Measurements from ENCODE around the gene DCD.

DNA sequence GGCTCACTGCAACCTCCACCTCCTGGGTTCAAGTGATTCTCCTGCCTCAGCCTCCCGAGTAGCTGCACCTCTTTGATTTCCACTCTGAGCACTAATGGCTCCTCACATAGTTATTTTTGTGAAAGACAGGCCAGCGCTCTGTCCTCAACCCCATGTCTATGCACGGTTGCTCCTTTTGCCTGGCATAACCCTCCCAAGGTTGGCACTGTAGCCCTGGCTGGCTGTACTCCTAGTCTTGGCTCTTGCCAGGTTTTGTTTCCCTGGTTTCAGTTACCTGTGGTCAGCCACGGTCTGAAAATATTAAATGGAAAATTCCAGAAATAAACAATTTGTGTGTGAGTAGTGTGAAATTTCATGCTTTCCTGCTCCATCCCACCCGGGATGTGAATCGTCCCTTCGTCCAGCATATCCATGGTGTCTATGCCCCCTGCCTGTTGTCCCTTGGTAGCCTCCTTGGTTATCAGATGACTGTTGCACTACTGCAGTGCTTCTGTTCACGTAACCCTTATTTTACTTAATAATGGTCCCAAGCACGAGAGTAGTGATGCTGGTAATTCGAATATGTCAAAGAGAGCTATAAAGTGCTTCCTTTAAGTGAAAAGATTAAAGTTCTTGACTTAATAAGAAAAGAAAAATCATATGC, 12.3 kb upstream of the DCD start:
- TF ChIP-seq POLR2A (IDR thresholded peaks at IDR 0.05; ENCODE audit: low read depth, low read length) = no peak
- TF ChIP-seq MYC (IDR thresholded peaks at IDR 0.05; ENCODE audit: low read depth, low read length) = no peak
- TF ChIP-seq, protein P1, sequence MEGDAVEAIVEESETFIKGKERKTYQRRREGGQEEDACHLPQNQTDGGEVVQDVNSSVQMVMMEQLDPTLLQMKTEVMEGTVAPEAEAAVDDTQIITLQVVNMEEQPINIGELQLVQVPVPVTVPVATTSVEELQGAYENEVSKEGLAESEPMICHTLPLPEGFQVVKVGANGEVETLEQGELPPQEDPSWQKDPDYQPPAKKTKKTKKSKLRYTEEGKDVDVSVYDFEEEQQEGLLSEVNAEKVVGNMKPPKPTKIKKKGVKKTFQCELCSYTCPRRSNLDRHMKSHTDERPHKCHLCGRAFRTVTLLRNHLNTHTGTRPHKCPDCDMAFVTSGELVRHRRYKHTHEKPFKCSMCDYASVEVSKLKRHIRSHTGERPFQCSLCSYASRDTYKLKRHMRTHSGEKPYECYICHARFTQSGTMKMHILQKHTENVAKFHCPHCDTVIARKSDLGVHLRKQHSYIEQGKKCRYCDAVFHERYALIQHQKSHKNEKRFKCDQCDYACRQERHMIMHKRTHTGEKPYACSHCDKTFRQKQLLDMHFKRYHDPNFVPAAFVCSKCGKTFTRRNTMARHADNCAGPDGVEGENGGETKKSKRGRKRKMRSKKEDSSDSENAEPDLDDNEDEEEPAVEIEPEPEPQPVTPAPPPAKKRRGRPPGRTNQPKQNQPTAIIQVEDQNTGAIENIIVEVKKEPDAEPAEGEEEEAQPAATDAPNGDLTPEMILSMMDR (IDR thresholded peaks at IDR 0.05; ENCODE audit: extremely low read depth in 1 of 2, insufficient read depth in 1 of 2, low read depth in 1 of 2, low read length in 2 of 2) = no peak

Data from endothelial cell of umbilical vein (primary cell).